HCT116 (cell line): ENCODE results near the gene CDHR1. TPM values are rescaled to one million over a fixed set of nuclear protein-coding genes. Genes with fewer than 3 reads are reported as not detected.

ENCODE experiments used
- ATAC-seq: fragments of 200-7000 bp; cut with Tn5 transposase; 2 replicates; pipeline ENCODE4 v1.9.1; 2020; ENCODE audit warnings: mild to moderate bottlenecking, moderate library complexity
- BruUV-seq: library from RNA; stranded (reverse); fragments of 400-500 nt; replicated peaks from 2 replicates; lab custom pipeline; 2021; lab: Mats Ljungman, UMichigan
- CTCF ChIA-PET: fragments of 300-600 bp; sonication (Branson Sonifier 250); formaldehyde crosslinking; loops from one replicate; lab custom pipeline; 2021; ENCODE audit warnings: antibody characterized with exemption; lab: Charles Lee
- POLR2A ChIA-PET: fragments of 300-600, 350-600 bp; sonication (Branson Sonifier 250); formaldehyde crosslinking; loops from one replicate; lab custom pipeline; 2021; ENCODE audit warnings: antibody characterized with exemption; lab: Charles Lee
- RAD21 ChIA-PET, 2 experiments: fragments of 300-600 bp; sonication (Branson Sonifier 250); formaldehyde crosslinking; loops; one replicate each; lab custom pipeline; 2023; ENCODE audit warnings: low total read pairs in 2 of 2; ENCODE audit not compliant: uncharacterized antibody in 2 of 2, unreplicated experiment in 2 of 2, low non-redundant PET in 1 of 2; lab: Charles Lee
- DNase-seq: peaks from one replicate; pipeline ENCODE4 v3.0.0-alpha.2; 2010; ENCODE audit warnings: low read depth, low spot score
- H2AFZ ChIP-seq: fragments of 200-600 bp; shearing (Covaris generic), sonication (generic); 2 replicates; pipeline ENCODE4 v1.6.1; 2017; ENCODE audit warnings: low read depth, mixed run types, mixed read lengths, antibody characterized with exemption, low read length; ENCODE audit not compliant: poor library complexity, severe bottlenecking
- H3K27ac ChIP-seq: 2 replicates; pipeline ENCODE4 v1.5.1; 2012; ENCODE audit warnings: low read depth, low read length
- H3K27me3 ChIP-seq: fragments of 200-600 bp; sonication (generic); 2 replicates; pipeline ENCODE4 v1.6.1; 2016; ENCODE audit warnings: mixed run types, low read length, mixed read lengths; ENCODE audit not compliant: insufficient read depth
- H3K36me3 ChIP-seq, 2 experiments: fragments of 200-500 bp in 1 of 2; fragments of 200-600 bp in 1 of 2; sonication (Bioruptor generic) in 1 of 2; sonication (generic) in 1 of 2; 2 replicates each; pipeline versions ENCODE4 v1.5.1 to v1.6.1; 2014 to 2016; ENCODE audit warnings: low read length in 2 of 2, inconsistent platforms in 1 of 2, mixed read lengths in 1 of 2, mixed run types in 1 of 2; ENCODE audit not compliant: insufficient read depth in 2 of 2, control insufficient read depth in 1 of 2
- H3K4me1 ChIP-seq, 2 experiments: fragments of 200-600 bp in 1 of 2; sonication (generic) in 1 of 2; 2 replicates each; pipeline versions ENCODE4 v1.5.1 to v1.6.1; 2012 to 2017; ENCODE audit warnings: low read length in 2 of 2, inconsistent platforms in 1 of 2, mild to moderate bottlenecking in 1 of 2, mixed read lengths in 1 of 2, mixed run types in 1 of 2, moderate library complexity in 1 of 2; ENCODE audit not compliant: insufficient read depth in 2 of 2, control insufficient read depth in 1 of 2
- H3K4me2 ChIP-seq: fragments of 200-600 bp; sonication (generic); 2 replicates; pipeline ENCODE4 v1.6.1; 2017; ENCODE audit warnings: mixed run types, low read length, mixed read lengths
- H3K4me3 ChIP-seq, 2 experiments: fragments of 200-600 bp in 1 of 2; sonication (generic) in 1 of 2; replicated peaks in 1 of 2; 2 replicates each; pipeline ENCODE4 v1.5.1; 2011 to 2016; ENCODE audit warnings: low read length in 2 of 2, control low read depth in 1 of 2, low read depth in 1 of 2, mild to moderate bottlenecking in 1 of 2, mixed read lengths in 1 of 2, mixed run types in 1 of 2
- H3K79me2 ChIP-seq: fragments of 200-600 bp; sonication (generic); 2 replicates; pipeline ENCODE4 v1.6.1; 2017; ENCODE audit warnings: mild to moderate bottlenecking, mixed run types, low read length, moderate library complexity, mixed read lengths; ENCODE audit not compliant: insufficient read depth
- H3K9ac ChIP-seq: fragments of 200-600 bp; sonication (generic); 2 replicates; pipeline ENCODE4 v1.6.1; 2016; ENCODE audit warnings: low read length, mixed read lengths
- H3K9me2 ChIP-seq: fragments of 200-600 bp; sonication (generic), shearing (Covaris generic); 2 replicates; pipeline ENCODE4 v1.6.1; 2017; ENCODE audit warnings: mixed run types, mild to moderate bottlenecking, moderate library complexity; ENCODE audit not compliant: insufficient read depth
- H3K9me3 ChIP-seq, 2 experiments: fragments of 200-500 bp in 1 of 2; fragments of 200-600 bp in 1 of 2; sonication (Bioruptor generic) in 1 of 2; sonication (generic) in 1 of 2; 2 replicates each; pipeline ENCODE4 v1.6.1; 2014 to 2017; ENCODE audit warnings: low read length in 2 of 2, mixed read lengths in 2 of 2, inconsistent platforms in 1 of 2, low read depth in 1 of 2, mild to moderate bottlenecking in 1 of 2, mixed run types in 1 of 2, moderate library complexity in 1 of 2; ENCODE audit not compliant: control insufficient read depth in 1 of 2, insufficient read depth in 1 of 2
- H4K20me1 ChIP-seq: fragments of 200-600 bp; sonication (generic), shearing (Covaris generic); 2 replicates; pipeline ENCODE4 v1.6.1; 2017; ENCODE audit warnings: mixed run types, mild to moderate bottlenecking, moderate library complexity; ENCODE audit not compliant: insufficient read depth
- CEBPB ChIP-seq: IDR thresholded peaks from 2 replicates; pipeline ENCODE4 v1.6.1; 2012; ENCODE audit warnings: low read depth
- EZH2phosphoT487 ChIP-seq: fragments of 200-600 bp; IDR thresholded peaks from 2 replicates; pipeline ENCODE4 v1.6.1; 2018; ENCODE audit warnings: antibody characterized with exemption, borderline replicate concordance
- POLR2A ChIP-seq: IDR thresholded peaks from 2 replicates; pipeline ENCODE4 v1.7.0; 2011; ENCODE audit warnings: borderline replicate concordance; ENCODE audit not compliant: insufficient read depth, insufficient read length; ENCODE audit errors: extremely low read depth
- RAD21 ChIP-seq: IDR thresholded peaks from 2 replicates; pipeline ENCODE4 v1.6.1; 2012; ENCODE audit warnings: low read depth, mild to moderate bottlenecking
- ZFX ChIP-seq: fragments of 450-650 bp; IDR thresholded peaks from 2 replicates; pipeline ENCODE4 v1.6.1; 2017
- ZNF274 ChIP-seq: fragments of 200-500 bp; sonication (Bioruptor generic); IDR thresholded peaks from 2 replicates; pipeline ENCODE4 v1.6.1; 2014; ENCODE audit warnings: mild to moderate bottlenecking, low read depth, low read length, inconsistent platforms
- intact Hi-C: fragments of 100-400 bp; cut with micrococcal nuclease; formaldehyde crosslinking; loops from 2 replicates; pipeline ENCODE4 v1.10.0; 2022
- total RNA-seq: library from RNA; stranded (reverse); gene quantifications from one replicate; pipeline ENCODE4 v1.2.1, GENCODE V29; 2021; ENCODE audit not compliant: unreplicated experiment
- TF ChIP-seq, protein P1 (sequence below): IDR thresholded peaks from 2 replicates; pipeline ENCODE4 v1.6.1; 2012
- TF ChIP-seq, protein P2 (sequence below): IDR thresholded peaks from 2 replicates; pipeline ENCODE4 v1.6.1; 2012; ENCODE audit warnings: low read depth
- TF ChIP-seq, protein P3 (sequence below): IDR thresholded peaks from 2 replicates; pipeline ENCODE4 v1.6.1; 2011; ENCODE audit warnings: mild to moderate bottlenecking, low read length, moderate library complexity; ENCODE audit not compliant: insufficient replicate concordance; ENCODE audit errors: extremely low read depth

CDHR1 gene
- total RNA-seq, 1 experiment from 2014 or later, result not detected

DNA sequence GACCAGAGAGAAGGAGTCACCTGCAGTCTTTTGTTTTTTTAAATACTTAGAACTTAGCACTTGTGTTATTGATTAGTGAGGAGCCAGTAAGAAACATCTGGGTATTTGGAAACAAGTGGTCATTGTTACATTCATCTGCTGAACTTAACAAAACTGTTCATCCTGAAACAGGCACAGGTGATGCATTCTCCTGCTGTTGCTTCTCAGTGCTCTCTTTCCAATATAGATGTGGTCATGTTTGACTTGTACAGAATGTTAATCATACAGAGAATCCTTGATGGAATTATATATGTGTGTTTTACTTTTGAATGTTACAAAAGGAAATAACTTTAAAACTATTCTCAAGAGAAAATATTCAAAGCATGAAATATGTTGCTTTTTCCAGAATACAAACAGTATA is 41.6 kb upstream of the CDHR1 start:
- CTCF ChIA-PET, result no interaction called here
- H3K27ac ChIP-seq, result no peak overlapping the region
- peaks cover 15% of the 10 kb centered on the region for H3K79me2 ChIP-seq
- no peak overlapping the region for H2AFZ ChIP-seq
- no peaks in the 10 kb centered on the region for H3K9me2 ChIP-seq
- no peak overlapping the region for H3K9ac ChIP-seq
- DNase-seq (no peak), ATAC-seq (no peak)
- H3K27me3 ChIP-seq, result no peaks in the 10 kb centered on the region
- H3K4me2 ChIP-seq, result no peak overlapping the region
- RAD21 ChIA-PET, result no interaction called here
- no peaks in the 10 kb centered on the region for H4K20me1 ChIP-seq
- intact Hi-C loops, result no loop called here
- H3K4me3 ChIP-seq, result no peak overlapping the region
- TF ChIP-seq POLR2A, result no peak
- TF ChIP-seq, protein P1, sequence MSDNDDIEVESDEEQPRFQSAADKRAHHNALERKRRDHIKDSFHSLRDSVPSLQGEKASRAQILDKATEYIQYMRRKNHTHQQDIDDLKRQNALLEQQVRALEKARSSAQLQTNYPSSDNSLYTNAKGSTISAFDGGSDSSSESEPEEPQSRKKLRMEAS, result no peak
- TF ChIP-seq RAD21, result no peak
- no peak for TF ChIP-seq CEBPB
- TF ChIP-seq, protein P2, sequence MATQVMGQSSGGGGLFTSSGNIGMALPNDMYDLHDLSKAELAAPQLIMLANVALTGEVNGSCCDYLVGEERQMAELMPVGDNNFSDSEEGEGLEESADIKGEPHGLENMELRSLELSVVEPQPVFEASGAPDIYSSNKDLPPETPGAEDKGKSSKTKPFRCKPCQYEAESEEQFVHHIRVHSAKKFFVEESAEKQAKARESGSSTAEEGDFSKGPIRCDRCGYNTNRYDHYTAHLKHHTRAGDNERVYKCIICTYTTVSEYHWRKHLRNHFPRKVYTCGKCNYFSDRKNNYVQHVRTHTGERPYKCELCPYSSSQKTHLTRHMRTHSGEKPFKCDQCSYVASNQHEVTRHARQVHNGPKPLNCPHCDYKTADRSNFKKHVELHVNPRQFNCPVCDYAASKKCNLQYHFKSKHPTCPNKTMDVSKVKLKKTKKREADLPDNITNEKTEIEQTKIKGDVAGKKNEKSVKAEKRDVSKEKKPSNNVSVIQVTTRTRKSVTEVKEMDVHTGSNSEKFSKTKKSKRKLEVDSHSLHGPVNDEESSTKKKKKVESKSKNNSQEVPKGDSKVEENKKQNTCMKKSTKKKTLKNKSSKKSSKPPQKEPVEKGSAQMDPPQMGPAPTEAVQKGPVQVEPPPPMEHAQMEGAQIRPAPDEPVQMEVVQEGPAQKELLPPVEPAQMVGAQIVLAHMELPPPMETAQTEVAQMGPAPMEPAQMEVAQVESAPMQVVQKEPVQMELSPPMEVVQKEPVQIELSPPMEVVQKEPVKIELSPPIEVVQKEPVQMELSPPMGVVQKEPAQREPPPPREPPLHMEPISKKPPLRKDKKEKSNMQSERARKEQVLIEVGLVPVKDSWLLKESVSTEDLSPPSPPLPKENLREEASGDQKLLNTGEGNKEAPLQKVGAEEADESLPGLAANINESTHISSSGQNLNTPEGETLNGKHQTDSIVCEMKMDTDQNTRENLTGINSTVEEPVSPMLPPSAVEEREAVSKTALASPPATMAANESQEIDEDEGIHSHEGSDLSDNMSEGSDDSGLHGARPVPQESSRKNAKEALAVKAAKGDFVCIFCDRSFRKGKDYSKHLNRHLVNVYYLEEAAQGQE, result no peak
- no peak for TF ChIP-seq ZNF274
- TF ChIP-seq, protein P3, sequence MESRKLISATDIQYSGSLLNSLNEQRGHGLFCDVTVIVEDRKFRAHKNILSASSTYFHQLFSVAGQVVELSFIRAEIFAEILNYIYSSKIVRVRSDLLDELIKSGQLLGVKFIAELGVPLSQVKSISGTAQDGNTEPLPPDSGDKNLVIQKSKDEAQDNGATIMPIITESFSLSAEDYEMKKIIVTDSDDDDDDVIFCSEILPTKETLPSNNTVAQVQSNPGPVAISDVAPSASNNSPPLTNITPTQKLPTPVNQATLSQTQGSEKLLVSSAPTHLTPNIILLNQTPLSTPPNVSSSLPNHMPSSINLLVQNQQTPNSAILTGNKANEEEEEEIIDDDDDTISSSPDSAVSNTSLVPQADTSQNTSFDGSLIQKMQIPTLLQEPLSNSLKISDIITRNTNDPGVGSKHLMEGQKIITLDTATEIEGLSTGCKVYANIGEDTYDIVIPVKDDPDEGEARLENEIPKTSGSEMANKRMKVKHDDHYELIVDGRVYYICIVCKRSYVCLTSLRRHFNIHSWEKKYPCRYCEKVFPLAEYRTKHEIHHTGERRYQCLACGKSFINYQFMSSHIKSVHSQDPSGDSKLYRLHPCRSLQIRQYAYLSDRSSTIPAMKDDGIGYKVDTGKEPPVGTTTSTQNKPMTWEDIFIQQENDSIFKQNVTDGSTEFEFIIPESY, result no peak
- TF ChIP-seq EZH2phosphoT487, result no peak
- no peak for TF ChIP-seq ZFX
- POLR2A ChIA-PET, result no interaction called here
- H3K4me1 ChIP-seq, result no peaks in the 10 kb centered on the region
- peaks cover 48 to 50% of the 10 kb centered on the region in 2 experiments for H3K36me3 ChIP-seq
- no peaks in the 10 kb centered on the region for H3K9me3 ChIP-seq
- BruUV-seq, result no TSS peak
